SU-DHL-6 (cell line): Measurements from ENCODE around the gene EIF4E1B.

Experiments used
- H2AFZ ChIP-seq: fragments of 200-600 bp; sonication (generic); 2 replicates; pipeline ENCODE4 v1.6.1; 2014; ENCODE audit warnings: low read depth, mild to moderate bottlenecking, moderate library complexity, mixed read lengths, antibody characterized with exemption, low read length; ENCODE audit not compliant: severe bottlenecking
- H3F3A ChIP-seq: fragments of 200-600 bp; shearing (Covaris generic); 2 replicates; pipeline ENCODE4 v1.6.0; 2016; ENCODE audit warnings: antibody characterized with exemption, mild to moderate bottlenecking; ENCODE audit not compliant: insufficient read depth
- H3K27ac ChIP-seq: fragments of 200-600 bp; sonication (generic); 2 replicates; pipeline ENCODE4 v1.5.1; 2016; ENCODE audit warnings: low read depth, mild to moderate bottlenecking, low read length, moderate library complexity, mixed read lengths
- H3K27me3 ChIP-seq: fragments of 200-600 bp; sonication (generic), shearing (Covaris generic); 2 replicates; pipeline ENCODE4 v1.6.0; 2014; ENCODE audit warnings: mild to moderate bottlenecking, low read length
- H3K36me3 ChIP-seq: fragments of 200-600 bp; sonication (generic); 2 replicates; pipeline ENCODE4 v1.6.1; 2014; ENCODE audit warnings: mild to moderate bottlenecking, low read length, mixed read lengths
- H3K4me2 ChIP-seq: fragments of 300-600, 200-600 bp; shearing (Covaris generic), sonication (generic); 2 replicates; pipeline ENCODE4 v1.6.0; 2014; ENCODE audit warnings: low read length, low read depth, mild to moderate bottlenecking; ENCODE audit not compliant: poor library complexity, severe bottlenecking
- H3K4me3 ChIP-seq: fragments of 200-600 bp; sonication (generic); 2 replicates; pipeline ENCODE4 v1.5.1; 2014; ENCODE audit warnings: antibody characterized with exemption, low read length, mild to moderate bottlenecking, mixed read lengths; ENCODE audit not compliant: insufficient read depth, poor library complexity, severe bottlenecking
- H3K79me2 ChIP-seq: fragments of 200-600 bp; sonication (generic); 2 replicates; pipeline ENCODE4 v1.6.1; 2014; ENCODE audit warnings: mild to moderate bottlenecking, low read length, moderate library complexity; ENCODE audit not compliant: insufficient read depth
- H3K9ac ChIP-seq: fragments of 200-600 bp; sonication (generic); 2 replicates; pipeline ENCODE4 v1.7.0; 2014; ENCODE audit warnings: mild to moderate bottlenecking, low read length
- H3K9me2 ChIP-seq: fragments of 200-600 bp; sonication (generic); replicated peaks from 2 replicates; pipeline ENCODE4 v1.6.1; 2014; ENCODE audit warnings: low read length; ENCODE audit not compliant: insufficient read depth
- H3K9me3 ChIP-seq: fragments of 200-600 bp; sonication (generic); 2 replicates; pipeline ENCODE4 v1.6.1; 2014; ENCODE audit warnings: low read length, mixed read lengths; ENCODE audit not compliant: insufficient read depth
- H4K20me1 ChIP-seq: fragments of 200-600 bp; sonication (generic); 2 replicates; pipeline ENCODE4 v1.6.1; 2014; ENCODE audit warnings: low read depth, mild to moderate bottlenecking, antibody characterized with exemption, low read length, moderate library complexity, mixed read lengths
- EZH2phosphoT487 ChIP-seq: fragments of 200-600 bp; sonication (generic), shearing (Covaris generic); conservative IDR thresholded peaks from 2 replicates; pipeline ENCODE4 v1.6.1; 2018; ENCODE audit warnings: mild to moderate bottlenecking, antibody characterized with exemption, low read length, moderate library complexity, mixed read lengths
- TF ChIP-seq, protein P1 (sequence below): fragments of 200-600 bp; sonication (generic); IDR thresholded peaks from one replicate; pipeline ENCODE4 v1.5.1; 2017; ENCODE audit warnings: antibody characterized with exemption, mild to moderate bottlenecking, low read length, moderate library complexity; ENCODE audit not compliant: insufficient read depth, poor library complexity, severe bottlenecking

Gene EIF4E1B

GRCh38 chr5:176636426-176636825, 6.0 kb downstream of the EIF4E1B start:
- Histone ChIP-seq H2AFZ (no peak overlapping the region), H3K9me2 (no peaks in the 10 kb centered on the region), H4K20me1 (no peaks in the 10 kb centered on the region), H3K36me3 (no peaks in the 10 kb centered on the region), H3K9ac (no peak overlapping the region), H3K4me3 (no peak overlapping the region), H3K4me2 (no peak overlapping the region), H3K79me2 (no peaks in the 10 kb centered on the region), H3K27ac (no peak overlapping the region), H3K27me3 (no peaks in the 10 kb centered on the region), H3F3A (no peaks in the 10 kb centered on the region), H3K9me3 (no peaks in the 10 kb centered on the region)
- TF ChIP-seq EZH2phosphoT487: no peak
- TF ChIP-seq, protein P1, sequence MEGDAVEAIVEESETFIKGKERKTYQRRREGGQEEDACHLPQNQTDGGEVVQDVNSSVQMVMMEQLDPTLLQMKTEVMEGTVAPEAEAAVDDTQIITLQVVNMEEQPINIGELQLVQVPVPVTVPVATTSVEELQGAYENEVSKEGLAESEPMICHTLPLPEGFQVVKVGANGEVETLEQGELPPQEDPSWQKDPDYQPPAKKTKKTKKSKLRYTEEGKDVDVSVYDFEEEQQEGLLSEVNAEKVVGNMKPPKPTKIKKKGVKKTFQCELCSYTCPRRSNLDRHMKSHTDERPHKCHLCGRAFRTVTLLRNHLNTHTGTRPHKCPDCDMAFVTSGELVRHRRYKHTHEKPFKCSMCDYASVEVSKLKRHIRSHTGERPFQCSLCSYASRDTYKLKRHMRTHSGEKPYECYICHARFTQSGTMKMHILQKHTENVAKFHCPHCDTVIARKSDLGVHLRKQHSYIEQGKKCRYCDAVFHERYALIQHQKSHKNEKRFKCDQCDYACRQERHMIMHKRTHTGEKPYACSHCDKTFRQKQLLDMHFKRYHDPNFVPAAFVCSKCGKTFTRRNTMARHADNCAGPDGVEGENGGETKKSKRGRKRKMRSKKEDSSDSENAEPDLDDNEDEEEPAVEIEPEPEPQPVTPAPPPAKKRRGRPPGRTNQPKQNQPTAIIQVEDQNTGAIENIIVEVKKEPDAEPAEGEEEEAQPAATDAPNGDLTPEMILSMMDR: no peak

GRCh38 chr5:176637556-176637955, 7.1 kb downstream of the EIF4E1B start:
- Histone ChIP-seq H3K79me2 (no peaks in the 10 kb centered on the region), H4K20me1 (no peaks in the 10 kb centered on the region), H3F3A (no peaks in the 10 kb centered on the region), H3K4me3 (no peak overlapping the region), H3K4me2 (no peak overlapping the region), H3K36me3 (no peaks in the 10 kb centered on the region), H3K9me2 (no peaks in the 10 kb centered on the region), H3K27me3 (no peaks in the 10 kb centered on the region), H3K27ac (no peak overlapping the region), H3K9ac (no peak overlapping the region), H2AFZ (no peak overlapping the region), H3K9me3 (no peaks in the 10 kb centered on the region)
- TF ChIP-seq EZH2phosphoT487: no peak
- TF ChIP-seq, protein P1: no peak

DNA sequence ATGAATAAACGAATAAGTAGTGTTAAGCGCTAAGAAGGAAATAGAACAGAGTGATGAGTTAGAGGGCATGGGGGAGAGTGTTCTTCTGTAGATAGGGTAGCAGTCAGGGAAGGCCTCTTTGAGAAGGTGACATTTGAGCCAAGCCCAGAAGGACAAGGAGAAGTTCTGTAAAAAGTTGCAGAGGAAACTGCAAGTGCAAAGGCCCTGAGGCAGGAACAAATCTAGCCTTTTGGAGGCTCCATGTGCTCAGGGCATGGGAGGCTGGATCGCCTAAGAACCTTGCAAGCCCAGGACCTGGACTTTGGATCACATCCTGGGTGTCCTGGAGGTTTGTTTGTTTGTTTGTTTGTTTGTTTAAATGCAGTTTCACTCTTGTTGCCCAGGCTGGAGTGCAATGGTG, 8.0 kb downstream of the EIF4E1B start:
- H3K9me2 ChIP-seq: no peaks in the 10 kb centered on the region
- no peaks in the 10 kb centered on the region for H4K20me1 ChIP-seq
- no peak overlapping the region for H3K4me2 ChIP-seq
- H3F3A ChIP-seq: no peaks in the 10 kb centered on the region
- no peaks in the 10 kb centered on the region for H3K36me3 ChIP-seq
- no peaks in the 10 kb centered on the region for H3K79me2 ChIP-seq
- H3K27me3 ChIP-seq: no peaks in the 10 kb centered on the region
- no peak overlapping the region for H3K9ac ChIP-seq
- no peak overlapping the region for H3K27ac ChIP-seq
- no peaks in the 10 kb centered on the region for H3K9me3 ChIP-seq
- no peak for TF ChIP-seq EZH2phosphoT487
- TF ChIP-seq, protein P1: no peak
- H2AFZ ChIP-seq: no peak overlapping the region
- no peak overlapping the region for H3K4me3 ChIP-seq
